GM18870 (cell line): ENCODE measurements around the gene IL18R1.
A peak's percentile ranks its signal among the peaks of the same experiment; 100 is the strongest.

Experiments
- ATAC-seq: cut with Tn5 transposase; IDR thresholded peaks from one replicate; pipeline ENCODE4 v1.9.1; 2021; ENCODE audit warnings: moderate library complexity; ENCODE audit not compliant: unreplicated experiment

The IL18R1 gene

GRCh38 chr2:102432386-102432785 lies 76.8 kb downstream of the IL18R1 start:
- ATAC-seq = no peak

GRCh38 chr2:102433973-102434654 lies 78.5 kb downstream of the IL18R1 start:
- no peak for ATAC-seq

GRCh38 chr2:102434655-102435381 lies 79.2 kb downstream of the IL18R1 start:
- ATAC-seq = peak; percentile 73

- ATAC-seq = no peak
These were observed 80.1 kb downstream of the IL18R1 start for GRCh38 chr2:102435741-102436140.

- ATAC-seq = no peak
These were observed 80.7 kb downstream of the IL18R1 start for GRCh38 chr2:102436323-102436722.

GRCh38 chr2:102437122-102437521 lies 81.5 kb downstream of the IL18R1 start:
- no peak for ATAC-seq

GRCh38 chr2:102438111-102438510 lies 82.5 kb downstream of the IL18R1 start:
- ATAC-seq = no peak

GRCh38 chr2:102438578-102438977 lies 83.0 kb downstream of the IL18R1 start:
- ATAC-seq = no peak

GRCh38 chr2:102439065-102439695 lies 83.6 kb downstream of the IL18R1 start:
- ATAC-seq = no peak

GRCh38 chr2:102442967-102443828 lies 87.6 kb downstream of the IL18R1 start:
- ATAC-seq = no peak

DNA sequence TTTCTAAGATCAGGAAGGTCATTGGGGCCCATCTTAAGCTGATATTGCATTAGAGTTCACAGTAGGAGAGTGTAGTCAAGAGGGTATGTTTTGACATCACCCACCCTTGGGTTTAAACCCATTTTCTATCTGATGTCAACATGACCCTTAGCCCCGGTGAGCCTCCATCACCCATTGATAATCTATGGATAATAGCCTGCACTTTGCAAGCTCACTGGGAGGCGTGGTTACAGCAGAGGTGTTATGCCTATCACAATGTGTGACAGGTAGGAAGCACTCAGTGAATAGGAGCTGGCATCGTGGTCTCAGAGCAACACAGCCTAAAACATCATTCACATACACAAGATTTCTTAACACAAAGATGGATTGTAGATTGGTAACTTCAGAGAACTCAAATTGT lies 88.6 kb downstream of the IL18R1 start:
- no peak for ATAC-seq

GRCh38 chr2:102446936-102447335 lies 91.3 kb downstream of the IL18R1 start:
- ATAC-seq = no peak
